Activated CD8-positive, alpha-beta memory T cell treated with anti-CD3 and anti-CD28 coated beads for 36 hours (primary cell): ENCODE measurements around the gene AP2A2. TPM values are rescaled to one million over a fixed set of nuclear protein-coding genes. Genes with fewer than 3 reads are reported as not detected.

Source experiments
- CTCF ChIA-PET: fragments of 350-600 bp; sonication (Branson Sonifier 250); formaldehyde crosslinking; loops from one replicate; lab custom pipeline; 2021; ENCODE audit warnings: antibody characterized with exemption; lab: Charles Lee
- POLR2A ChIA-PET: fragments of 350-600 bp; sonication (Branson Sonifier 250); formaldehyde crosslinking; loops from one replicate; lab custom pipeline; 2021; ENCODE audit warnings: antibody characterized with exemption; lab: Charles Lee
- total RNA-seq, 2 experiments: library from RNA; stranded (reverse); gene quantifications; one replicate each; pipeline ENCODE4 v1.2.3, GENCODE V29; 2021

Gene AP2A2
- total RNA-seq, 2 experiments from 2014 or later = 37.8 to 38.3 TPM

DNA sequence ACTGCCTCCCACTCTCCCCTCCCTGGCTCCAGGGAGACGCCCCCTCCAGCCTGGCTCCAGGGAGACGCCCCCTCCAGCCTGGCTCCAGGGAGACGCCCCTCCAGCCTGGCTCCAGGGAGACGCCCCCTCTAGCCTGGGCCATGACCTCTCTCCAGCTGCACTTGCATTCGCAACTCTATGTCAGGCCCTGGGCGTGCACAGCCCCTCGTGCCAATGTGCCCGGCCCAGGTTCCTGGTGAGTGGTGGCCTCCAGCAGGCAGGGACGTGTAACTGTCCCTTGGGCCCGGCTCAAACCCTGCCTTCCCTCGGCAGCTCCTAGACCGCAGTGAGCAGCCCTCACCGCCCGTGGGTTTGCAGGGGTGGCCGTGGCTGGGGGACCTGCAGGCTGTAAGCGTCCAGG is 104.0 kb downstream of the AP2A2 start:
- CTCF ChIA-PET = no interaction called here
- POLR2A ChIA-PET = interaction anchor here (0.6 kb wide), 1 partner anchor 90 kb away, joined by 4 read pairs; no protein-coding TSS in a partner anchor

GRCh38 chr11:1030086-1030485 is 104.4 kb downstream of the AP2A2 start:
- CTCF ChIA-PET = no interaction called here
- POLR2A ChIA-PET = interaction anchor here (0.6 kb wide), 1 partner anchor 91 kb away, joined by 4 read pairs; no protein-coding TSS in a partner anchor

DNA sequence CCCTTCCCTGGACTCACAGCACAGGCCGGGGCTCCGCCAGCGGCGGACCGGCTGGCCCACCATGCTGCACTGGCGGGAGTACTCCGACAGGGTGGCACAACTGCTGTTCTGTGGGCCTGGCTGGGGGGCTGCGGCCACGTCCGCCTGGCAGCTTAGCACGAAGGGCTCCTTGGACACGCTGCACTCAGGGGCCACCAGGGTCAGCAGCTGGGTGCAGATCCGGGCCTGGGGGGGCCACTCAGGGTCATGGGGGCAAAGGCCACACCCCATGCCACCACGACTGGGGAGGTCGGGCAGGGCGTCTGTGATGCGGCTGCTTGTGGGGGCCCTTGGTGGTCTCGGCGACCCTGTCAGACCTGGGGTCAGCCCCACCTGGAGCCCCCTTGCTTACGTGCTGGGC is 104.9 kb downstream of the AP2A2 start:
- ChIA-PET CTCF (no interaction called here), POLR2A (no interaction called here)

GRCh38 chr11:1031121-1031899 is 105.6 kb downstream of the AP2A2 start:
- CTCF ChIA-PET = no interaction called here

GRCh38 chr11:1032310-1032891 is 106.7 kb downstream of the AP2A2 start:
- POLR2A ChIA-PET = no interaction called here
- CTCF ChIA-PET = no interaction called here

More at GRCh38 chr11:1031121-1031899, 105.6 kb downstream of the AP2A2 start:
- POLR2A ChIA-PET = no interaction called here

DNA sequence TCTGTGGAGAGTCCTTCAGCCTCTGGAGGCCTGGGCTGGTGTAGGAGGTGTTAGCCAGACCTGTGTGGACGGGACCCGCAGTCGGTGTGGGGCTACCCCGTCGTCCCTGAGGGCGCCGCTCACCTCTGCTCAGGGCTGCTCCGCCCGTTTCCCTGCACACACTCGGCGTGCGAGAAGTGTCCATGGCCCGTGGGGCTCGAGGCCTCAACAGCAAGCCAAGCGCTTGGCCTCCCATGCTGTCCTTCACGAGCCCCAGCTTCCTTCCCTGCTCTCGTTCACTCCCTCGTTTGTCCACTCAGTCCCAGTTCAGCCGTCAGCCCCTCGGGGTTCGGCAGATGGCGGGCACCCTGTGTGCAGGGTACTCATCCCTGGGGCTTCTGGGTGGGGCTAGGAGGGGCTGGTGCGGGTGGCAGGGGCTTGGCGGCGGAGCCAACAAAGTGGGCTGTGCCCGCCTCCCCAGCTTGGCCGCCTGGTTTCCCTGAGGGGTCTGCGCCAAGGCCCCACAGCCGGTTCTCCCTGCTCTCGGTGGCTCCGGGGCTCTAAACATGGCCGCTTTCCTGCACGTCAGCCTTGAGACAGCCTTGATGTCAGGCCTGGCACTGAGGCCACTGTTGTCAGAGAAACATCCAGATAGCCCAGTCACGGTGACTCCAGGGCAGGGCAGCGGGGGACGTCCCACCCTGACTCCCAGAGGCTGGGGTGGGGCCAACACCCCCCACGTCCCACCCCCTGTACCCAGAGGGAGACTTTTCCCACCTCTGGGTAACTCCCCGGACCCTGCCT is 107.5 kb downstream of the AP2A2 start:
- ChIA-PET CTCF (no interaction called here), POLR2A (no interaction called here)

DNA sequence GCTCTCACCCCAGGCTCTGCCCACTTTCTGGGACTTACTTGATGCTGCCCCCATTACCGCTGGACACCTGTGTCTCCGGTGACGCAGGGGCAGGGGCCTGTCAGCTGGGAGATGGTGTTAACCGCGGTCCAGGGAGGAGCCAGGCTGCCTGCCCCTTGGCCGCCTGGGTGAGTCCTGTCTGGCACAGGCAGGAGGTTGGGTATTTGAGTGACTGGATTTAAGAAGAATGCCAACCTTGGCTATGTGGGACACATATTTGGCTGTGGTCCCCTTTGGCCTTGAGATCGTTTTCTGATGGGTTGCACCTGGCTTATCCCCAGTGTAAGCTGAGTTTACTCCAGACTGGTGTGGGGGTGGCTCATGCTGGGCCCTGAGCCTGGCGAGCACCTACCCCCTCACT is 108.3 kb downstream of the AP2A2 start:
- POLR2A ChIA-PET = no interaction called here
- CTCF ChIA-PET = no interaction called here

- CTCF ChIA-PET = no interaction called here
- POLR2A ChIA-PET = no interaction called here
Measured at GRCh38 chr11:1034456-1035295, 109.0 kb downstream of the AP2A2 start.

DNA sequence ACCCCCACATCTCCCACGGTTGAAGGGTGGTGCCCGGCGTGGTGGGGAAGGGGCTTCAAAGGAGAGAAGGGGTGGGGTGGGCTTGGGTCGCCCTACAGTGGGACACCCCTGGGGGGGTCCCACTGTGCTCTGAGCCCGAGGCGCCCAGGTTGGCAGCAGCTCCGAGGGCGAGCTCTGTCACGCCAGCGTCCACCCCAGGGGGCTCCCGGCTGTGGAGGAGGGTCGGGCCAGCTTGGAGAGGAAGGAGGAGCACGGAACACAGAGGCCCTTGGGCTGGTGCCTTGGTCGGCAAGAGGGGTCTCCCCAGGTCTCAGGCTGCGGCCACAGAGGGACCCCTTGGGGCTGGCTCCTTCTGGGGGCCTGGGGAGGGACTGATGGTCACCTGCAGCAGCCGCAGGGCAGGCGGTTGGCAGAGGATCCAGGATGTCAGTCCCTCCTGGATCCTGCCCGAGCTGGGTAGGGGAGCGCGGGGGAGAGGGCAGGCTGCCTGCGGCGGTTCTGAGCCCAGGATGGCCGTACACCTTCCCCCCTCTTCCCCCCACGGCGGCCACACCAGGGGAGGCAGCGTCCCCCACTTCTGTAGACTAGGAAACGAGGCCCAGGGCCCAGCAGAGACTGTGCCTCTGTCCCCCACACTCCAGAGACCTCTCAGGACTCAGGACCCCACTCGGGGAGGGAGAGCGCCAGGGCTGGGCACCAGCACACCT is 110.1 kb downstream of the AP2A2 start:
- CTCF ChIA-PET = no interaction called here
- POLR2A ChIA-PET = no interaction called here

DNA sequence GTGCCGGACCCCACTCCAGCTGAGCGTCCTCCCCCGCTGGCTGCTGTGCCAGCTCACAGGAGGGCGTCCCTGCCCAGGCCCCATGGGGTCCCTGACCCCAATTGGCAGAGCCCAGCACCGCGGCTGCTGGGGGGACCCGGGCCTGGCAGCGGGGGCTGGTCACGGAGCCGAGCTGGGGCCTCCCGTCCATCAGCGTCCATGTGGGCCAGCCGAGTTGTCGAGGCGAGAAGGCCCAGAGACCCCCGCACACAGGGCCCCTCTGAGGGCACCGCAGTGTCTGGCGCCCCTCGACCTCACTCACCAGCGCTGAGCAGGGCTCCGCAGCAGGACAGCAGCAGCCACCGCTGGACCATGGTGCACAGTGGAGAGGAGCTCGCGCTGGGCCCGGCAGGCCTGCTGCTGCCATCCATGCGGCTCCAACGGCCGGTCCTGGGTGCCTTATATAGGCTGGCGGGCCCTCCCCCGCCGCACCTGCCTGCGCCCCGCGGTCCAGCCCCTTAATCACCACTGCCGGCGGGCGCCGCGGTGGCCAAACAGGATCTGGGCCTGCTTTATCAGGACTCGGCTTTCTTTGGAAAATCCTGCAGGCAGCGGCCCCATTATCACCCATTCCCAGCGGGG is 110.7 kb downstream of the AP2A2 start, which contains the start of gene MUC6:
TSS of gene MUC6 (minus strand) at position 416 of the 621 bp plus-strand sequence. CDS start at position 353, 63 bp downstream.
- CTCF ChIA-PET = no interaction called here

GRCh38 chr11:1036931-1037330 is 111.3 kb downstream of the AP2A2 start:
- CTCF ChIA-PET = no interaction called here
- POLR2A ChIA-PET = no interaction called here

More for the DNA sequence above, 110.7 kb downstream of the AP2A2 start, which contains the start of gene MUC6:
- POLR2A ChIA-PET = no interaction called here

DNA sequence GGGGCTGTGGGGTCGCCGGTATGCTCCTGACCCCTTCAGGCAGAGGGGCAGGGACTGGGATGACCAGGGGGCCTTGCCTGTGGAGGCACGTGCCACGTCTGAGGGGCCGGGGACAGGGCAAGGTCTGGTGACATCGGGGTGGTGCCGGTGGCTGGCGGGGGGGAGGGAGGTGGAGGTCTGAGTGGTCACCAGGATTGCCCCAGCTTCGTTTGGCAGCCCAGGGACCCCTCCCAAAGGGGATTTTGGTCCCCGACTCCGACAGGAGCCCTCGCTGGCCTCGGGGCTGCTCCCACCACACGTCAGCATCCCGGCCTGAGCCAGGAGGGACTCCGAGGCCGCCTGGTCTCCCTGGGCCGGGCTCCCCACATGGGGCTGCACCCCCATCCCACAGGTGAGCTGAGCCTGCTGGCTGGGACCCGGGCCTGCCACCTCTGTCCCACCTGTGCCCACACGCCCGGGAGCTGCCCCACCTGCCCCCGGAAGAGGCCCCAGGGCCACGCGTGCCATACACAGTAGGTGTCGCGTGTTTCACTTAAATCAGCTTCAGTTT is 111.9 kb downstream of the AP2A2 start:
- ChIA-PET POLR2A (no interaction called here), CTCF (no interaction called here)

DNA sequence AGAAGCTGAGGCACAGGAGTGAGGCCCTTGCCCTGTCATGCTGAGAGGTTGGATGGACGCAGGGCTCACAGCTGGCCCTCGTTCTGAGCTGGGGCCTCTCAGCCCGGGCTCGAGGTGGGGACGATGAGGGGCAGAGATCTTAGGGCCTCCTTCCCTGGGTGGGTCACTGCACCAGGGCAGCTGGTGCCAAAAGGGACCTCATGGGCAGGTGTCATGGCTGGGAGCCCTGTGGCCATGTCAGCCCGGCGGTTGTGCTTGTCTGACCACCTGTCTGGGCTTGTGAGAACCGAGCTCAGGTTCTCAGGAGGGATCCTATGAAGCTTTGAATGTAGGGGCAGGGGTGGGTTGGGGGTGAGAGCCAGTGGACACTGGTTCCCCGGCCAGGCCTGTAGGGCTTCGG is 112.7 kb downstream of the AP2A2 start:
- CTCF ChIA-PET = no interaction called here
- POLR2A ChIA-PET = no interaction called here

GRCh38 chr11:1038921-1039320 is 113.3 kb downstream of the AP2A2 start:
- POLR2A ChIA-PET = no interaction called here
- CTCF ChIA-PET = no interaction called here

DNA sequence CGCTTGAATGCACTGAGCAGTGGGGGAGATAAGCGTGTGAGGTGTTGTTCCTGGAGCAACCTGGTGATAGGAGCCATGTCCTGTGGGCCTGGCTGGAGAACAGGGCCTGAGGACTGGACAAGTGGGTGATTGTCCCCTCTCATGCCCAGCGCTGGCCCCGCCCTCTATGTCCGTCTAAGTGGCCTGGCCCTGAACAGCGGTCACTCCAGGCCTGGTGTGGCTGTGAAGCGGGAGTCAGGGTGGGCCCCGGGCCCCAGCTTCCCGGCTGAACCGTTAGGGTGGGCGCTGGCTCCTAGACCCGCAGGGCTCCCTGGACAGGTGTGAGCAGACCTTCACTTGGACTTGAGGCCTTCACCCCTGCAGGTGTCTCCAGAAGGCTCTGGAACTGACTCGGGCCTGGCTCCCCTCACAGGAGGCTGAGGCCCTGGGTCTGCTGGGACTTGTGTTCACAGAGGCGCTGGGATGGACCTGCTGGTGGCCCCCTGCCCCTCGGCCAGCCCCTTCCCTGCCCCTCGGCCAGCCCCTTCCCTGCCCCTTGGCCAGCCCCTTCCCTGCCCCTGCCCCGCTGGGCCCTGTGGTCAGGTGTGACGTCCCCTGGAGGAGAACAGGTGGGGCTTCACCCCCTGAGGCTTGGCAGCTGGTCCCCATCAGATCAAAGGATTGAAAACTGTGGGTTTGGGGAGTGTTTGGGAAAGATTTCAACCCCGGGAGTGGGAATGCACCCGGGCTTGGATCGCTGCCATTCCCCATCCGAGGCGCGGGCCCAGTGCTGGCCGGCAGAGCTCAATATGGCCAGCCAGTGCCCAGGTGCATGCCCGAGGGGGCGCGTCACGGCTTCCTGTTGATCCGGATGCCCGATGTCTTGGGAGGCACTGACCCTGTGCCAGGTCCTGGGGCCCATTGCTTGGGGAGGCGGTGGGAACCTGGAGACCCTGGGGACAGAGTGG is 114.1 kb downstream of the AP2A2 start:
- CTCF ChIA-PET = interaction anchor here (3.1 kb wide), 1 partner anchor 11 kb away, joined by 8 read pairs; no protein-coding TSS in a partner anchor

DNA sequence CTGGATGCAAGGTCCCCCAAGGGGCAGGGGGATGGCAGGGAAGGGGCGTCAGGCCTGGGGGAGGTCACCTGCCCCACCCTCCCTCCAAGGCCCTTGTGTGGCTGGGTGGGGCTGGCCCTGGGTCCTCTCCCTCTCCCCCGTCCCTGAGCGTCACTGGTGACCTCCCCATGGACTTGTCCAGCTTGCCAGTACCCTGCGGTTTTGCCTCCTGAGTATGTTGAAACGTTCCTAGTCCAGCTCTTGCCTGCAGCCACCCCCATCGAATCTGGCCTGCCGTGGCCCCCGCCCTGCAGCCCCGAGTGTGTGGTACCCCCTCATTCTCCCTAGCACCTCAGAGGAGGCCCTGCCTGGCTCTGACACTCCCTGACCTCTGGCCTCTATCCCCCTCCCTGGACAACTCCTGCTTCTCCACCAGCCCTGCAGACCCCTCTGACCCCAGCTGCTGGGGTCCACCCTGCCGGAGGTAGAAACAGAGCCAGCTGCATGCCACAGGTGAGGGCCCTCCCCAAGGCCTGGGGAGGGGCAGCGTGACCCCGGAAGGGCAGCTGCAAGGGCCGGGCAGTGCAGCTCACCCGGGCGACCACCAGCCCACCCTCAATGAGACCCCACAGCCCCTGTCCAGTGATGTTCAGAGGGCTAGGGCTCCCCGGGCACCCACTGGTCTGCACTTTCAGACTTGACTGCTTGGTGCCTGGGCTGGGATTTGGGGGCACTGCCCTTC is 114.9 kb downstream of the AP2A2 start:
- POLR2A ChIA-PET = no interaction called here
- CTCF ChIA-PET = interaction anchor here (3.1 kb wide), 1 partner anchor 11 kb away, joined by 8 read pairs; no protein-coding TSS in a partner anchor

More for the DNA sequence above, 114.1 kb downstream of the AP2A2 start:
- POLR2A ChIA-PET = interaction anchor here (0.5 kb wide), 1 partner anchor 204 kb away, joined by 3 read pairs; no protein-coding TSS in a partner anchor
